T47D (cell line): ENCODE data around the gene MGAT4A.
"Not testable (repeated sequence)": the region's sequence is repeated elsewhere in the genome, so short reads cannot be mapped to it uniquely, and the experiment has no call there.

Source experiments
- DNase-seq, 2 experiments: peaks; one replicate each; pipeline versions ENCODE4 v3.0.0 to v3.0.0-alpha.2; 2011 to 2012; ENCODE audit warnings: low read depth in 1 of 2, low spot score in 1 of 2
- JUND ChIP-seq: IDR thresholded peaks from 2 replicates; pipeline ENCODE4 v1.6.1; 2012; ENCODE audit warnings: low read depth
- in situ Hi-C: cut with HindIII; loops from 2 replicates; pipeline ENCODE4 v1.10.0; 2016; ENCODE audit warnings: low sequenced_read_pairs, low pct_unique_long_range_greater_than_20kb

The MGAT4A gene

DNA sequence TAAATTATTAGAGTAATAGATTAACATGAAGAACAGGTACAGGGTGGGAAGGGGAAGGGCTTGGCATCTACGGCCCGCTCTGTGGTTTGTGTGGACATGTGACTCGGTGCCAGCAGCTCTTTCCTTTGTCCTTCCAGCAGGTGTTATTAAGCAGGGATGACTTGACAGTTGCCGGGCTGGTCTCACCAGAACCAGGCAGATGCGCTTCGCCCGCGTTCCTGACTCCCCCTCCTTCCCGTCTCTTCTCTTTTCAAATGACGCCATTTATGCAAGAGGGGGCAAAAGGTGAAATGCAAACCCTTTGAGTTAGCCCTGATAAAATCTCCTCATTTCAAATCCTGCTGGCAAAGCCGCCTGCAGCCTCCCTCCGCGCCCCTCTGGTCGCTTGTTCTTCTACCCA is 38.9 kb upstream of the MGAT4A start:
- TF ChIP-seq JUND = no peak
- in situ Hi-C loops = no loop called here

DNA sequence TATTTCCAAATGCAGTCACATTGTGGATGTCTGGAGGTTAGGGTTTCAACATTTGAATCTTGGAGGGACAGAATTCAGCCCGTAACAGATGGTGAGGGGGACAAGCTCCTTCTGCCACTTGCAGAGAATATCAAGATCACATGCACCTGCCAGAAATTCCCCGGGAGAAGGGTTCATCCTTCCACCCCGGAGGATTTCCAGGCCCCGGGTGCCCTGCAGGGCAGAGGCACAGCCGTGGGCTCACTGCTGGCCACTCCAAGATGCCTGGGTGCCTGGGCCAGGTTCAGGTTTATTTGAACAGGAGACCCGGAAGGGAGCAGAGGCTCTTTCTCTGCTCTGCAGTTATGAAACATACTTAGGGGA is 38.2 kb upstream of the MGAT4A start:
- in situ Hi-C loops = no loop called here
- no peak for DNase-seq
- TF ChIP-seq JUND = no peak

More for the DNA sequence above, 38.9 kb upstream of the MGAT4A start:
- peak in 1 of 2 experiments; percentile 41 for DNase-seq

DNA sequence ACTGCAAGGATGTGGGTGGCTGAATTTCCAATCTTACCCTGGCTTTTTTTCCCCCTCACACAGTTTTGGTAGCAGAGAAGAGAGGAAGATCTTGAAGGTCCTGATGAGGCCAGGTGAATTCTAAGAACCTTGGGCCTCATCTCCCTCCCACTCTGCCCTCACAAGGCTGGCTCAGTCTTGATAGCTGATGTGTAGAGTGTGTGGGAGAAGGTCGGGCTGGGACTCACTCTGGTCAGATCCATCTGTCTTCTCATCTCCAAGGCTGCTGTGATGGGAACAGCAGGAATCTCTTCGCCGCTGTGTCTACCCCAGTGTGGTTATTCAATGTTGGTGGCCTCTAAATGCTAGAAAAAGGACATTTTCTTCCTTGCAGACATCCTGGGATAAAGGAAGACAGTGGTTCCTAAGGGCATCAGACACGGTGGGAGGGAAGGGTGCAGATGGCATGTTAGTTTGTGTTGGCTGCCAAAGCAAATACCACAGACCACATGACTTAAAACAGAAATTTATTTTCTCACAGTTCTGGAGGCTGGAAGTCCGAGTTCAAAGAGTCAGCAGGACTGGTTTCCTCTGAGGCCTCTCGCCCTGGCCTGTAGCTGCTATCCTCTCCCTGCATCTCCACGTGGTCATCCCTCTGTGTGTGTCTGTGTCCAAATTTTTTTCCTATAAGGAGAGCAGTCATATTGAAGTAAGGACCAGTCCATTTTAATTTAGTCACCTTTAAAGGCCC is 37.6 kb upstream of the MGAT4A start:
- in situ Hi-C loops = no loop called here
- no peak for TF ChIP-seq JUND
- DNase-seq = peak in 1 of 2 experiments; percentile 73

DNA sequence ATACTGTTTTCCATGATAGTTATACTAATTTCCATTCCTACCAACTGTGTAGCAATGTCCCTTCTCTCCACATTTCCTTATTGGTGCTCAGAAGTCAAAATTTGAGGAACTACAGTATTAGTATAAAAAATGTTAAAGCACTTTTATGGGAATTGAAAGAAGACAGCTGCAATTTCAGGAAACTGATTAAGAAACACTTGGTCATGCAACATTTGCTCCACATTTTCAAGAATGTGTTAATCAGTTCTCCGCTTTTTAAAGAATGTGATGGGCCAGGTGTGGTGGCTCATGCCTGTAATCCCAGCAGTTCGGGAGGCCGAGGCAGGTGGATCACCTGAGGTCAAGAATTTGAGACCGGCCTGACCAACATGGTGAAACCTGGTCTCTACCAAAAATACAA is 33.6 kb upstream of the MGAT4A start:
- no peak for DNase-seq
- no peak for TF ChIP-seq JUND
- in situ Hi-C loops = no loop called here

DNA sequence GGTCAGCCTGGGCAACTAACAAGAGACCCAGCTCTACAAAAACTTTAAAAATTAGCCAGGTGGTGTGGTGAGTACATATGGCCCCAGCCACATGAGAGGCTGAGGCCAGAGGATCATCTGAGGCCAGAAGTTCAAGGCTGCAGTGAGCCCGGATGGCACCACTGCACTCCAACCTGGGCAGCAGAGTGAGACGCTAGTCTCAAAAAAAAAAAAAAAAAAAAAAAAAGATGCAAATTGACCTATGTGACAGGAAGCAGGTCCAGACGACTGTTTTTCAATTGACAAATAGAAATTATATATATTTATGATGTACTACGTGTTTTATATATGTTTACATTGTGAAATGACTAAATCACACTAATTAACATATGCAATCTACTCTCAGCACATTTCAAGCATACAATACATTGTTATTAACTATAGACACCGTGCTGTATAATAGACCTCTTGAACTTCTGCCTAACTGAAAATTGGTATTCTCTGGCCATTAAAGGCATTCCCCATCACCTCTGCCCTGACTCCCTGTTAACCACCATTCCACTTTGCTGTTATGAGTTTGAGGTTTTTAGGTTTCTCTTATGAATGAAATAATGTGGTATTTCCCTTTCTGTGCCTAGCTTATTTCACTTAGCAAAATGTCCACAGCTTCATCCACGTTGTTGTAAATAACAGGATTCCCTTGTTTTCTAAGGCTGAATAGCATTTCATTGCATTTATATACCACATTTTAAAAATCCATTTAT is 32.4 kb upstream of the MGAT4A start:
- in situ Hi-C loops = no loop called here
- no peak for TF ChIP-seq JUND
- DNase-seq = no peak

DNA sequence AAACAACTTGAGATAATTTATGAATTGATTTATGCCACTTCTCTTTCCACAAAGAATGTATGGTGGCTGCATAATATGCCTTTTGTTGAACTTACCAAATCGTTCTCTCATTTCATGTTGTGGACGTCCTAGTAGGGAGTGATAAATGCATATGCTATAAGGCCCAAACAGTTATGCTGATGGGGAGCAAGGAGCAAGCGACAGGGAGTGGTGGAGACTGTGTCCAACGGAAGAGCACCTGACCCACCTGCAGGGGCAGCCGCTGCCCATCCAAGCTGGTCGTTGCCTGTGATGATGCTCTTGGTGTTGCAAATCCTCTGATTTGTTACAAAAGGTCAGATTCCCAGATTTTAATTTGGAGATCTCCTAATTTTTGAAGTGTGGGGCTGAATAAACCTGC is 31.0 kb upstream of the MGAT4A start:
- in situ Hi-C loops = no loop called here
- no peak for DNase-seq
- TF ChIP-seq JUND = no peak

DNA sequence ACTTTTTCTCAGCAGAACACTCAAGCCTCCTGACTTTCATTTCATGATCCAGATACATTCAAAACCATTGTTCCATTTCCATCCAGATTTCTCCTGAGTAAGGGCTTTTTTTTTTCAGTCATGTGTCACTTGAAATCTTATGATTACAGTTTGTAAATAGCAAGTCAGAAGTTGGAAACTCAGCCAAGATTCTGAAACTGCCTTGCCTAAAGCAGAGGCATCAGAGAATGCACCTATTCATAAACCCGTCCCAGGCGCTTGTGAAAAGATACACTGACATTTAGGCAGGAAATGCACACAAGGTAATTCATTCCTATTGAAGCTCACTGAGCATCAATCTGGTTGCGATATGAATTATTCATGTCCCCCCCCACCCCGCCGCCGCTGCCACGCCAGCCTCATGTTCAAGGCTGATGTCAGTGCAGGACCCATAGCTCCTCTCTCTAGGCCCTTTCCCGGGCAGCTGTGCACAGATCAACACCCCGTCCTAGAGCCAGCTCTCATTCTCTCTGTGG is 30.4 kb upstream of the MGAT4A start:
- no peak for DNase-seq
- TF ChIP-seq JUND = no peak
- in situ Hi-C loops = no loop called here

GRCh38 chr2:98759827-98760625 is 29.1 kb upstream of the MGAT4A start:
- TF ChIP-seq JUND = no peak
- no peak for DNase-seq
- in situ Hi-C loops = no loop called here

GRCh38 chr2:98759338-98759737 is 28.4 kb upstream of the MGAT4A start:
- DNase-seq = no peak
- in situ Hi-C loops = no loop called here
- no peak for TF ChIP-seq JUND

DNA sequence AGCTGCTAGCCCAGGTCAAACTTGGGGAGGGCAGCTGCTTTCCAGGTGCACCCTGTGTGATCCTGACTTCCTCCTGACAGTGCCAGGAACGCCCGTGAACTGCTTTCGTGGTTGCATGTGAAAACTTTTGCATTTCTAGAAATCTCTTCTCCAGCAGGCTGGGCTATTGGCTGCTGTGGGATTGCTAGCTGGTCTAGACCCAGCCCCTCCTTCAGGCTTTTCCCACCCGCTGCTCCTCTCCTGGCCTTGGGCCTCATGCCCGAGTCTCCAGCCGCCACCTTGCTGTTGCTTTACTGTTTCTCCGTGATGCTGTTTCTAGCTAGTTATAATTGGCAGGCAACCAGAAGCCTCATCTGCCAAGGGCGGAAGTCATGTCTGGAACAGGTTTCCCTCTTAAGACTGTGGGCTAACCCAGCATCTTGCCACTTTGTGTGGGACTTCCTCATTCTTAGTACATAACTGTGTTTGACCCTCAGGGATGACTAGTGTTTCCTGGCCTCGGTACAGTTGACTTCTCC is 27.0 kb upstream of the MGAT4A start:
- peak; percentile 58 to 89 for DNase-seq
- TF ChIP-seq JUND = no peak
- in situ Hi-C loops = no loop called here

- in situ Hi-C loops = no loop called here
- TF ChIP-seq JUND = no peak
- no peak for DNase-seq
These were observed 22.9 kb upstream of the MGAT4A start for GRCh38 chr2:98753801-98754200.

DNA sequence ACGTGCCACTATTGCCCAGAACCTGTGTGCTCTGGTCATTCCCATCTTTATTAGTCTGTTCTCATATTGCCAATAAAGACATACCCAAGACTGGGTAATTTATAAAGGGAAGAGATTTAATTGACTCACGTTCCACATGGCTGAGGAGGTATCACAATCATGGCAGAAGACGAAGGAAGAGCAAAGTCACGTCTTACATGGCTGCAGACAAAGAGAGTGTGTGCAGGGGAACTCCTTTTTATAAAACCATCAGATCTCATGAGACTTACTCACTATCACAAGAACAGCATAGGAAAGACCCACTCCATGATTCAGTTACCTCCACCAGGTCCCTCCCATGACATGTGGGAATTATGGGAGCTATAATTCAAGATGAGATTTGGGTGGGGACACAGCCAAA is 21.8 kb upstream of the MGAT4A start:
- in situ Hi-C loops = not testable (repeated sequence)

More for the DNA sequence above, 21.8 kb upstream of the MGAT4A start:
- not testable (repeated sequence) for DNase-seq
